HCT116 (cell line): Measurements from ENCODE around the gene DBNDD2. TPM values are rescaled to one million over a fixed set of nuclear protein-coding genes. Genes with fewer than 3 reads are reported as not detected.

Source experiments
- ATAC-seq: fragments of 200-7000 bp; cut with Tn5 transposase; 2 replicates; pipeline ENCODE4 v1.9.1; 2020; ENCODE audit warnings: mild to moderate bottlenecking, moderate library complexity
- BruUV-seq: library from RNA; stranded (reverse); fragments of 400-500 nt; replicated peaks from 2 replicates; lab custom pipeline; 2021; lab: Mats Ljungman, UMichigan
- CTCF ChIA-PET: fragments of 300-600 bp; sonication (Branson Sonifier 250); formaldehyde crosslinking; loops from one replicate; lab custom pipeline; 2021; ENCODE audit warnings: antibody characterized with exemption; lab: Charles Lee
- POLR2A ChIA-PET: fragments of 300-600, 350-600 bp; sonication (Branson Sonifier 250); formaldehyde crosslinking; loops from one replicate; lab custom pipeline; 2021; ENCODE audit warnings: antibody characterized with exemption; lab: Charles Lee
- RAD21 ChIA-PET, 2 experiments: fragments of 300-600 bp; sonication (Branson Sonifier 250); formaldehyde crosslinking; loops; one replicate each; lab custom pipeline; 2023; ENCODE audit warnings: low total read pairs in 2 of 2; ENCODE audit not compliant: uncharacterized antibody in 2 of 2, unreplicated experiment in 2 of 2, low non-redundant PET in 1 of 2; lab: Charles Lee
- DNase-seq: peaks from one replicate; pipeline ENCODE4 v3.0.0-alpha.2; 2010; ENCODE audit warnings: low read depth, low spot score
- H2AFZ ChIP-seq: fragments of 200-600 bp; shearing (Covaris generic), sonication (generic); 2 replicates; pipeline ENCODE4 v1.6.1; 2017; ENCODE audit warnings: low read depth, mixed run types, mixed read lengths, antibody characterized with exemption, low read length; ENCODE audit not compliant: poor library complexity, severe bottlenecking
- H3K27ac ChIP-seq: 2 replicates; pipeline ENCODE4 v1.5.1; 2012; ENCODE audit warnings: low read depth, low read length
- H3K27me3 ChIP-seq: fragments of 200-600 bp; sonication (generic); 2 replicates; pipeline ENCODE4 v1.6.1; 2016; ENCODE audit warnings: mixed run types, low read length, mixed read lengths; ENCODE audit not compliant: insufficient read depth
- H3K36me3 ChIP-seq, 2 experiments: fragments of 200-500 bp in 1 of 2; fragments of 200-600 bp in 1 of 2; sonication (Bioruptor generic) in 1 of 2; sonication (generic) in 1 of 2; 2 replicates each; pipeline versions ENCODE4 v1.5.1 to v1.6.1; 2014 to 2016; ENCODE audit warnings: low read length in 2 of 2, inconsistent platforms in 1 of 2, mixed read lengths in 1 of 2, mixed run types in 1 of 2; ENCODE audit not compliant: insufficient read depth in 2 of 2, control insufficient read depth in 1 of 2
- H3K4me1 ChIP-seq, 2 experiments: fragments of 200-600 bp in 1 of 2; sonication (generic) in 1 of 2; 2 replicates each; pipeline versions ENCODE4 v1.5.1 to v1.6.1; 2012 to 2017; ENCODE audit warnings: low read length in 2 of 2, inconsistent platforms in 1 of 2, mild to moderate bottlenecking in 1 of 2, mixed read lengths in 1 of 2, mixed run types in 1 of 2, moderate library complexity in 1 of 2; ENCODE audit not compliant: insufficient read depth in 2 of 2, control insufficient read depth in 1 of 2
- H3K4me2 ChIP-seq: fragments of 200-600 bp; sonication (generic); 2 replicates; pipeline ENCODE4 v1.6.1; 2017; ENCODE audit warnings: mixed run types, low read length, mixed read lengths
- H3K4me3 ChIP-seq, 2 experiments: fragments of 200-600 bp in 1 of 2; sonication (generic) in 1 of 2; replicated peaks in 1 of 2; 2 replicates each; pipeline ENCODE4 v1.5.1; 2011 to 2016; ENCODE audit warnings: low read length in 2 of 2, control low read depth in 1 of 2, low read depth in 1 of 2, mild to moderate bottlenecking in 1 of 2, mixed read lengths in 1 of 2, mixed run types in 1 of 2
- H3K79me2 ChIP-seq: fragments of 200-600 bp; sonication (generic); 2 replicates; pipeline ENCODE4 v1.6.1; 2017; ENCODE audit warnings: mild to moderate bottlenecking, mixed run types, low read length, moderate library complexity, mixed read lengths; ENCODE audit not compliant: insufficient read depth
- H3K9ac ChIP-seq: fragments of 200-600 bp; sonication (generic); 2 replicates; pipeline ENCODE4 v1.6.1; 2016; ENCODE audit warnings: low read length, mixed read lengths
- H3K9me2 ChIP-seq: fragments of 200-600 bp; sonication (generic), shearing (Covaris generic); 2 replicates; pipeline ENCODE4 v1.6.1; 2017; ENCODE audit warnings: mixed run types, mild to moderate bottlenecking, moderate library complexity; ENCODE audit not compliant: insufficient read depth
- H3K9me3 ChIP-seq, 2 experiments: fragments of 200-500 bp in 1 of 2; fragments of 200-600 bp in 1 of 2; sonication (Bioruptor generic) in 1 of 2; sonication (generic) in 1 of 2; 2 replicates each; pipeline ENCODE4 v1.6.1; 2014 to 2017; ENCODE audit warnings: low read length in 2 of 2, mixed read lengths in 2 of 2, inconsistent platforms in 1 of 2, low read depth in 1 of 2, mild to moderate bottlenecking in 1 of 2, mixed run types in 1 of 2, moderate library complexity in 1 of 2; ENCODE audit not compliant: control insufficient read depth in 1 of 2, insufficient read depth in 1 of 2
- H4K20me1 ChIP-seq: fragments of 200-600 bp; sonication (generic), shearing (Covaris generic); 2 replicates; pipeline ENCODE4 v1.6.1; 2017; ENCODE audit warnings: mixed run types, mild to moderate bottlenecking, moderate library complexity; ENCODE audit not compliant: insufficient read depth
- CBX3 ChIP-seq: IDR thresholded peaks from 2 replicates; pipeline ENCODE4 v1.6.1; 2012; ENCODE audit warnings: low read depth
- CEBPB ChIP-seq: IDR thresholded peaks from 2 replicates; pipeline ENCODE4 v1.6.1; 2012; ENCODE audit warnings: low read depth
- CTCF ChIP-seq, 3 experiments: fragments of 200-600 bp in 1 of 3; sonication (generic) in 1 of 3; IDR thresholded peaks in 2 of 3; conservative IDR thresholded peaks in 1 of 3; 2 replicates each; pipeline ENCODE4 v1.5.1; 2012 to 2017; ENCODE audit warnings: low read depth in 2 of 3, low read length in 2 of 3, antibody characterized with exemption in 1 of 3, borderline replicate concordance in 1 of 3, control low read depth in 1 of 3, mild to moderate bottlenecking in 1 of 3, mixed read lengths in 1 of 3, mixed run types in 1 of 3, moderate library complexity in 1 of 3; ENCODE audit not compliant: insufficient read depth in 1 of 3
- EZH2phosphoT487 ChIP-seq: fragments of 200-600 bp; IDR thresholded peaks from 2 replicates; pipeline ENCODE4 v1.6.1; 2018; ENCODE audit warnings: antibody characterized with exemption, borderline replicate concordance
- POLR2AphosphoS5 ChIP-seq: IDR thresholded peaks from 2 replicates; pipeline ENCODE4 v1.6.1; 2011; ENCODE audit warnings: mild to moderate bottlenecking, low read depth, low read length, moderate library complexity
- SIN3A ChIP-seq: IDR thresholded peaks from 2 replicates; pipeline ENCODE4 v1.6.1; 2012; ENCODE audit warnings: low read depth
- YY1 ChIP-seq: IDR thresholded peaks from 2 replicates; pipeline ENCODE4 v1.6.1; 2011; ENCODE audit warnings: low read length, low read depth, moderate library complexity, mild to moderate bottlenecking; ENCODE audit not compliant: insufficient replicate concordance; ENCODE audit errors: extremely low read depth
- ZNF274 ChIP-seq: fragments of 200-500 bp; sonication (Bioruptor generic); IDR thresholded peaks from 2 replicates; pipeline ENCODE4 v1.6.1; 2014; ENCODE audit warnings: mild to moderate bottlenecking, low read depth, low read length, inconsistent platforms
- intact Hi-C: fragments of 100-400 bp; cut with micrococcal nuclease; formaldehyde crosslinking; loops from 2 replicates; pipeline ENCODE4 v1.10.0; 2022
- total RNA-seq: library from RNA; stranded (reverse); gene quantifications from one replicate; pipeline ENCODE4 v1.2.1, GENCODE V29; 2021; ENCODE audit not compliant: unreplicated experiment

Gene DBNDD2
- total RNA-seq, 1 experiment from 2014 or later, result 44.2 TPM

GRCh38 chr20:45390931-45391330 is 17.2 kb upstream of the DBNDD2 start:
- Histone ChIP-seq H3K9ac (no peak overlapping the region), H3K36me3 (no peaks in the 10 kb centered on the region), H3K9me2 (no peaks in the 10 kb centered on the region), H3K9me3 (no peaks in the 10 kb centered on the region), H3K4me1 (no peaks in the 10 kb centered on the region), H3K79me2 (no peaks in the 10 kb centered on the region), H3K4me3 (no peak overlapping the region), H4K20me1 (no peaks in the 10 kb centered on the region), H2AFZ (no peak overlapping the region), H3K27ac (no peak overlapping the region), H3K4me2 (no peak overlapping the region), H3K27me3 (no peaks in the 10 kb centered on the region)
- BruUV-seq, result no TSS peak
- DNase-seq (no peak), ATAC-seq (no peak)
- intact Hi-C loops, result no loop called here
- TF ChIP-seq EZH2phosphoT487, result no peak
- TF ChIP-seq YY1, result no peak
- no peak for TF ChIP-seq ZNF274
- no peak for TF ChIP-seq CTCF (IDR thresholded peaks at IDR 0.05 in 2 of 3, conservative IDR thresholded peaks at IDR 0.05 in 1 of 3; ENCODE audit: borderline replicate concordance in 1 of 3, insufficient read depth in 1 of 3, low read depth in 2 of 3, low read length in 2 of 3)
- no peak for TF ChIP-seq CEBPB
- ChIA-PET RAD21 (no interaction called here), CTCF (interaction anchor here (2.5 kb wide), 1 partner anchor 17 kb away, joined by 10 read pairs; no protein-coding TSS in a partner anchor), POLR2A (no interaction called here)

GRCh38 chr20:45391559-45391958 is 16.5 kb upstream of the DBNDD2 start:
- H3K79me2 ChIP-seq, result no peaks in the 10 kb centered on the region
- TF ChIP-seq SIN3A, result no peak
- TF ChIP-seq POLR2AphosphoS5, result no peak
- TF ChIP-seq CBX3, result no peak
- no peaks in the 10 kb centered on the region for H3K9me2 ChIP-seq
- H3K36me3 ChIP-seq, result no peaks in the 10 kb centered on the region
- no peak overlapping the region for H3K27ac ChIP-seq
- ChIA-PET CTCF (interaction anchor here (2.5 kb wide), 1 partner anchor 18 kb away, joined by 10 read pairs; no protein-coding TSS in a partner anchor), RAD21 (no interaction called here), POLR2A (no interaction called here)
- ATAC-seq (no peak), DNase-seq (no peak)
- no peak overlapping the region for H3K9ac ChIP-seq
- no peaks in the 10 kb centered on the region for H3K9me3 ChIP-seq
- H2AFZ ChIP-seq, result no peak overlapping the region
- H4K20me1 ChIP-seq, result no peaks in the 10 kb centered on the region
- no peaks in the 10 kb centered on the region for H3K27me3 ChIP-seq
- intact Hi-C loops, result no loop called here
- H3K4me2 ChIP-seq, result no peak overlapping the region
- no TSS peak for BruUV-seq
- no peak overlapping the region for H3K4me3 ChIP-seq
- no peaks in the 10 kb centered on the region for H3K4me1 ChIP-seq
